ENCODE results near the gene SPAG16. TPM values are rescaled to one million over a fixed set of nuclear protein-coding genes. Genes with fewer than 3 reads are reported as not detected.

SPAG16 gene
- total RNA-seq, 2 experiments from 2014 or later: 8.4 to 8.5 TPM

DNA sequence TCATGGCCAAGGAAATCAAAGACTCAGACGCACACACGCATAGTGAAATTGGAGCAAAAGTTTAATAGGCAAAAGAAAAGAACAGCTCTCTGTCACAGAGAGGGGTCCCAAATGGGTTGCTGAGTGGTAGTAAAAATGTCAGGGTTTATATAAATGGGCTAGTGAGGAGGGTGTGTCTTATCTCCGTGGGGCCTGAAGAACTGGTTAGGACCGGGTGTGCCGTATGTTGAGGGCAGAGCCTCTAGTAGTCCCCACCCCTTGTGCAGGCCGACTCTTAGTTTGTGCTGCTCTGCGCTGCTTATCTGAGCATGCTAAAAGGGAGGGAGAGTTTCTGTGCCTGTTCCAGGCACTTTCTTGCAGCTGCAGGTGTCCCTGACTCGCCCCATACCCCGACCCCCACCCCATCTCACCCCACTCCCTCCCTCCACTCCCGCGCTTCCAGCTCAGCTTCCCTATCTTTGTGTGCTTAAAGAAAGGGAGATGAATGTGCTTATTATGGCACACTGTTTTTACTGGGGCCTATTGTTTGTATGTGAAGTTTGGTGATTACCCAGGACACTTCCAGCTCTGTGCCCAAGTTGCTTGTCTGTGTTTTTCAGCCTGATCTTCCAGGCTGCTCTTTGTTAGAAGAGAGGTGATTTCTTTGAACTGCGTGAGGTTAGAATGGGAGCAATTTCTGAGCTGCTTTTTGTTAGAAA, 167.4 kb downstream of the SPAG16 start:
- CTCF ChIA-PET: no interaction called here
- Mint-ChIP-seq H3K4me3 (no peak overlapping the region), H3K9me3 (peaks cover 6% of the 10 kb centered on the region), H3K4me1 (no peaks in the 10 kb centered on the region), H3K27ac (no peak overlapping the region), H3K36me3 (ENCODE audit: low read depth) (no peaks in the 10 kb centered on the region), H3K27me3 (no peaks in the 10 kb centered on the region)
- DNase-seq: no peak
- POLR2A ChIA-PET: no interaction called here

DNA sequence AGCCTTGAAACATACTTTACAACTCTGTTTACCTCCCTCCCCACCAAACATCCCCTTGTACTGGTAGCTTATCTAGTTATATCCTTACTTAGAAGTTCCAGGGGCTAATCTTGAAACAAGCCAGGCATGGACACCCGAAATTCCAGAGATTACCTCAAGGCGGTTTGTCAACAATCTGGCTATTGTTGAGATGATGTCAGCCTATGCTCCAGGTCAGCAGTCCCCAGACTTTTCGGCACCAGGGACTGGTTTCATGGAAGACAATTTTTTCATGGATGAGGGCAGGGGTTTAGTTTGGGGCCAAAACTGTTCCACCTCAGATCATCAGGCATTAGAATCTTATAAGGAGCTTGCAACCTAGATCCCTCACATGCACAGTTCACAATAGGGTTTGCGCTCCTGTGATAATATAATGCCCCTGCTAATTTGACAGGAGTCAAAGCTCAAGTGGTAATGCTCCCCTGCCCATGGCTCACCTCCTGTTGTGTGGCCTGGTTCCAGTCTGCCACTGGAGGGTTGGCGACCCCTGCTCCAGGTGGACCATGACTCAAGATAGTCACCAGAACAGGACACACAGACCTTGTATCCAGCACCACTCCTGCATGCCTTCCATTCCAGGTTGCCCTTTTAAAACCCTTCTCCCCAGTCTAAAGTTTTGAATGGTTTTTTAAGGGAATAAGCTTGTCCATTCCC, 171.2 kb downstream of the SPAG16 start:
- Mint-ChIP-seq H3K9me3 (no peaks in the 10 kb centered on the region), H3K4me1 (no peaks in the 10 kb centered on the region), H3K36me3 (ENCODE audit: low read depth) (no peaks in the 10 kb centered on the region), H3K4me3 (no peak overlapping the region), H3K27ac (no peak overlapping the region), H3K27me3 (no peaks in the 10 kb centered on the region)
- CTCF ChIA-PET: no interaction called here
- DNase-seq: no peak
- POLR2A ChIA-PET: no interaction called here

DNA sequence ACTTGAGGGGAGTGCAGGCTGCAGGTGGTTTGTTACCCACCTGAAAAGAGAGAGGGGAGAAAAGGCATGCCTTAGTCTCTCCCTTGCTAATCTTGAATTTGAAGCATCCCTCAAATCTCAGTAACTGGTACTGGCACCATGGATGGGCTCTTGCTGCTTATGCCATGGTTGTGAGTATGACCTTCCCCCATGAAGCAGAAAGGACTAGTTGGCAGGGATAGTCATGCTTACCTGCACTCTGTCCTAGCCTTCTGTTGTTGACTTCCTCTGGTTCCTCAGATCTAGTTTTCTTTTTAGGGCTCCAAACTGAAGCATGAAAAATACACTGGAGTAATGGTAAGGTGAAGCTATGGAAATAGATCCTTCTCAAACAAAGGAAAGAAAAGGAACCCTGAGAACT, 191.2 kb downstream of the SPAG16 start:
- Mint-ChIP-seq H3K27me3 (no peaks in the 10 kb centered on the region), H3K4me3 (no peak overlapping the region), H3K9me3 (peaks cover 22% of the 10 kb centered on the region), H3K4me1 (no peaks in the 10 kb centered on the region), H3K27ac (no peak overlapping the region), H3K36me3 (ENCODE audit: low read depth) (no peaks in the 10 kb centered on the region)
- no peak for DNase-seq
- ChIA-PET CTCF (no interaction called here), POLR2A (no interaction called here)

DNA sequence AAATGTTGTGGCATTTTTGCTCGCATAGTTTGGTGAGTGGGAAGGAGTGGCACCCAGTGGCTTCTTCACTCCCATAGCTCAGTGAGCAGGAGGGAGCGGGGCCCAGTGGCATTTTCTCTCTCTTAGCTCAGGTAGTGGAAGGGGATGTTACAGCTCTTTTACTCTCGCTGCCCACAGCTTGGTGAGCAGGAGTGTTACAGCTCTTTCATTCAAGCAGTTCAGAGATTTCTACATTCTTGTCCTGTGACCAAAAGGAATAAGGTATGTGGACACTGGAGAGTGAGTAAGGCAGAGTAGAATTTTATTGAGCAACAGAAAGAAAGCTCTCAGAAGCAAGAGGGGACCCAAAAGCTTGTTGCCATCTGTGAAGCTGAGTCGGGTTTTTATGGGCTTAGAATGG, 192.4 kb downstream of the SPAG16 start:
- H3K36me3 Mint-ChIP-seq (ENCODE audit: low read depth): no peaks in the 10 kb centered on the region
- no peaks in the 10 kb centered on the region for H3K27me3 Mint-ChIP-seq
- CTCF ChIA-PET: no interaction called here
- DNase-seq: no peak
- H3K4me1 Mint-ChIP-seq: no peaks in the 10 kb centered on the region
- peaks cover 19% of the 10 kb centered on the region for H3K9me3 Mint-ChIP-seq
- H3K27ac Mint-ChIP-seq: no peak overlapping the region
- no peak overlapping the region for H3K4me3 Mint-ChIP-seq
- POLR2A ChIA-PET: no interaction called here

DNA sequence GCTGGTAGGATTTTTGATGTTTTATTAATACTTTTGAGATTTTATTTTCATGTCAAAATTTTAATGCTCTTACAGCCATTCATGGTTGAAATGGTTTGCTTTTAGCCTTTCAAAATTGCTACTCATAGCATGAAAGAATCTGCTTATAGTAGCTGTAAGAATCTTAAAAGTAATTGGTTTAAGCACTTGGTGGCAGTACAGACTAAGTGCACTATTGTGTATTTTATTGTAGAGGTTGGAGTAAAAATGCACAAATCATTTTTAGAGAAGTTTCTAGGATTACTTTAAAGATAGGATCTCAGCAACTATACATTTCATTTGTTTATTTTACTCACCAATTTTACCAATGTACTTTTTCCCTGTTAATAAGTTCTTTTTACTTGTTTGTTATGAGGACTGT, 205.8 kb downstream of the SPAG16 start:
- H3K27ac Mint-ChIP-seq: no peak overlapping the region
- no peak for DNase-seq

DNA sequence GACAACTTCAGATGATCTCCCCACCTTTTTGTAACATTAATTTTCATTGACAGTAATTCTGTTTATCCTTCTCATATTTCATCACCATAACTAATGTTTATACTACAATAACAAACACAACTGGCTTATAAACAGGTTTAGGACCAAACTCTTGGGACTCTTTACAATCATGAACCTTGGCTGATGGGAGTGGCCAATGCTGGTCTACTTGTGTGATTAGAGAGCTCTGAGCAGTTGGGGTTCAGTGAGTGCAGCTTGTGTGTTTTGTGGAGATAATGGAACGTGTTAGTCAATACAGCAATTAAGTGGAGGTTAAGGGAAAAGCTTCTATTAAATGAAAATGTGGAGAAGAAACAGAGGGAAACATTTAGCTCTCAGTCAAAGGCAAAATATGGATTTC, 207.1 kb downstream of the SPAG16 start:
- no peaks in the 10 kb centered on the region for H3K4me1 Mint-ChIP-seq
- no peaks in the 10 kb centered on the region for H3K27me3 Mint-ChIP-seq
- H3K36me3 Mint-ChIP-seq (ENCODE audit: low read depth): no peaks in the 10 kb centered on the region
- H3K27ac Mint-ChIP-seq: no peak overlapping the region
- ChIA-PET POLR2A (no interaction called here), CTCF (no interaction called here)
- no peak for DNase-seq
- H3K4me3 Mint-ChIP-seq: no peak overlapping the region
- H3K9me3 Mint-ChIP-seq: no peaks in the 10 kb centered on the region

More for the DNA sequence above, 205.8 kb downstream of the SPAG16 start:
- Mint-ChIP-seq H3K4me1 (no peaks in the 10 kb centered on the region), H3K9me3 (no peaks in the 10 kb centered on the region), H3K4me3 (no peak overlapping the region), H3K36me3 (ENCODE audit: low read depth) (no peaks in the 10 kb centered on the region), H3K27me3 (no peaks in the 10 kb centered on the region)
- CTCF ChIA-PET: no interaction called here
- POLR2A ChIA-PET: no interaction called here

DNA sequence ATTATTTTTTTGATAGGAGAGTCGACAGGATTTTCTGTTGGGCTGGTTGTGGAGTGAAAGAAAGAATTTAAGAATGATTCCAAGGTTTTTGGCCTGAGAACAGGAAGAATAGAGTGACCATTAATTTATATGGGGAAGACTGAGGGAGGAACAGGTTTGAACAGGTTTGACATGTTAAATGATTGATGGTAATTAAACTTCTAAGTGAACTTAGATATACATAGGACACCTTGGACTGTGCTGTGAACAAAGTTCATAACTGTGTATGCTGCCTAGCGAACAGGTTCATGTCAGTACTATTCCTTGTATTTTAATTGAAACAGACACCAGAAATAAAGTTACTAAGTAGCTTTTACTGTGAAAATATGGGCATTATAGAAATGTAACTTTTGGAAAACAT, 212.0 kb downstream of the SPAG16 start:
- ChIA-PET CTCF (no interaction called here), POLR2A (no interaction called here)
- no peaks in the 10 kb centered on the region for H3K9me3 Mint-ChIP-seq
- H3K27me3 Mint-ChIP-seq: no peaks in the 10 kb centered on the region
- DNase-seq: no peak
- H3K4me1 Mint-ChIP-seq: no peaks in the 10 kb centered on the region
- no peaks in the 10 kb centered on the region for H3K36me3 Mint-ChIP-seq (ENCODE audit: low read depth)
- H3K27ac Mint-ChIP-seq: no peak overlapping the region
- H3K4me3 Mint-ChIP-seq: no peak overlapping the region

DNA sequence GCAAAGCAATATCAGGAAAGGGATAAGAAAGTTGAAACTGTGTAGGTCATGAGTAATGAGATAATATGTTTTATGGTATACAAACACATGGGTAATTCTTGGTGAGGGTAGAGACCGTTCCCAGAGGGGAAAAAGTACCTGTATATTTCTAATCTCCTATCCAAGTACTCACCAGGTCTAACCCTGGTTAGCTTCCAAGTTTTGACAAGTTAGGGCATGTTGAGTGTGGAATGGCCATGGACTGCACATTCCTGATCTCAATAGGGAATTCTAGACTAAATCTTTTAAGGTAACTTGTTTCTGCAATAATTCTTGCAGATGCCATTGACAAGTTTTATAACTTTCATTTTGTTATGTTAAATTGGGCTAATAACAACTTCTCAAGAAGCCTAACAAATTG, 216.6 kb downstream of the SPAG16 start:
- no peaks in the 10 kb centered on the region for H3K4me1 Mint-ChIP-seq
- H3K9me3 Mint-ChIP-seq: peaks cover 3% of the 10 kb centered on the region
- H3K27ac Mint-ChIP-seq: no peak overlapping the region
- no peak overlapping the region for H3K4me3 Mint-ChIP-seq
- H3K36me3 Mint-ChIP-seq (ENCODE audit: low read depth): no peaks in the 10 kb centered on the region
- H3K27me3 Mint-ChIP-seq: no peaks in the 10 kb centered on the region
- ChIA-PET POLR2A (no interaction called here), CTCF (no interaction called here)
- no peak for DNase-seq

DNA sequence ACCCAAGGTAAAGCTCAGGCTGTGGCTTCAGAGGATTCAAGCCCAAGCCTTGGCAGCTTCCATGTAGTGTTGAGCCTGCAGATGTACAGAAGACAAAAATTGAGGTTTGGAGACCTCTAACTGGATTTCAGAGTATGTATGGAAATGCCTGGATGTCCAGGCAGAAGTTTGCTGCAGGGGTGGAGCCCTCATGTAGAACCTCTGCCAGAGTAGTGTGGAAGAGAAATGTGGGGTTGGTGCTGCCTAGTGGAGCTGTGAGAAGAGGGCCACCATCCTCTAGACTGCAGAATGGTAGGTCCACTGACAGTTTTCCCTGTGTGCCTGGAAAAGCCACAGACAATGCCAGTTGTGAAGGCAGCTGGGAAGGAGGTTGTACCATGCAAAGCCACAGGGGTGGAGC, 239.9 kb downstream of the SPAG16 start:
- H3K4me1 Mint-ChIP-seq: no peaks in the 10 kb centered on the region
- no peak for DNase-seq
- peaks cover 16% of the 10 kb centered on the region for H3K9me3 Mint-ChIP-seq
- H3K27ac Mint-ChIP-seq: no peak overlapping the region
- ChIA-PET CTCF (no interaction called here), POLR2A (no interaction called here)
- H3K36me3 Mint-ChIP-seq (ENCODE audit: low read depth): no peaks in the 10 kb centered on the region
- no peaks in the 10 kb centered on the region for H3K27me3 Mint-ChIP-seq
- no peak overlapping the region for H3K4me3 Mint-ChIP-seq

DNA sequence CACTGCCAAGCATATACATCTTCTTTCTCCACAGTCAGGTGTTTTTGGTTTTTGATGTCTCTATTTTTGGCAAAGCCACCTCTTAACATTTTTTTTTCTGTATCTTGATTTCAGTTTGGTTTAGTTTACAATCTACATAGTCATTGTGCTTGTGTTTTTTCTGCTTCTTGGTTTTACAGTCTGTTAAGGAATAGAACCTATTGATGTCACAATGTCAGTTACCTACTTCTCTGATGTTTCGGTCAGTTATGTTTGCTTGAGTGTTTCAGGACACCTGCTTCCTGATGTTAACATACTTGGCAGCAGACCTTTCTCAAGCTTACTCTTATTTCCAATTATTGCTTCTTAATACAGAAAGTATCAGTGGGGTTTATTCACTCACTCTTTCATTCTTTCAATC, 253.3 kb downstream of the SPAG16 start:
- H3K27ac Mint-ChIP-seq: no peak overlapping the region
- ChIA-PET POLR2A (no interaction called here), CTCF (no interaction called here)

DNA sequence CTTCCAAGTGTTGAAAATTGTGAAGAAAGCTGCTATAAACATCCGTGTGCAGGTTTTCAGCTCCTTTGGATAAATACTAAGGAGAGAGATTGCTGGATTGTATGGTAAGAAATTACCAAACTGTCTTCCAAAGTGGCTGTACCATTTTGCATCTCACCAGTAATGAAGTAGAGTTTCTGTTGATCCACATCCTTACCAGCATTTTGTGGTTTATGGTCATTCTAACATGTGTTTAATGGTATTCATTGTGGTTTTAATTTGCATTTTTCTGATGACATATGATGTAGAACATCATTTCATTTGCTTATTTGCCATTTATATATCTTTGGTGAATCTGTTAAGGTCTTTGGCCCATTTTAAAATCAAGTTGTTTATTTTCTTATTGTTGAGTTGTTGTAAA, 260.7 kb downstream of the SPAG16 start:
- Mint-ChIP-seq H3K36me3 (ENCODE audit: low read depth) (no peaks in the 10 kb centered on the region), H3K4me1 (no peaks in the 10 kb centered on the region), H3K27me3 (no peaks in the 10 kb centered on the region), H3K27ac (no peak overlapping the region), H3K9me3 (peaks cover 8% of the 10 kb centered on the region), H3K4me3 (no peak overlapping the region)
- ChIA-PET CTCF (no interaction called here), POLR2A (no interaction called here)
- no peak for DNase-seq

More for the DNA sequence above, 253.3 kb downstream of the SPAG16 start:
- no peaks in the 10 kb centered on the region for H3K36me3 Mint-ChIP-seq (ENCODE audit: low read depth)
- H3K4me1 Mint-ChIP-seq: no peaks in the 10 kb centered on the region
- no peak for DNase-seq
- no peaks in the 10 kb centered on the region for H3K27me3 Mint-ChIP-seq
- peaks cover 5% of the 10 kb centered on the region for H3K9me3 Mint-ChIP-seq
- no peak overlapping the region for H3K4me3 Mint-ChIP-seq

DNA sequence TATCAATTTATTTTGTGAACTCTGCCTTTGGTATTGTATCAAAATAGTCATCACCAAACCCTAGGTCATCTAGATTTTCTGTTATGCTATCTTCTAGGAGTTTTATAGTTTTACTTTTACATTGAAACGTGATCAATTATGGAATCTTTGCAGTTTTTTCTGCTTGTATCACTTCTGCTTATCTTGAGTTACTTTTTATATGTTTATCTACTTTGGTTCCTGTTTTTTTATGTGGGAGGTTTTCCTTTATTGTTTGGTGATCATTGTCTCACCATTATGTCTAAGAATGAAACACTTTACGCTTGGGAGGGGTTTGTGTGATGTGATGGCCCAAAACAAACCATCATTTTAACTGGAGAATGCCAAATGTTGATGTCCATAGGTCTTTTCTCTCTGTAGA, 261.2 kb downstream of the SPAG16 start:
- no peaks in the 10 kb centered on the region for H3K4me1 Mint-ChIP-seq
- POLR2A ChIA-PET: no interaction called here
- no peak overlapping the region for H3K4me3 Mint-ChIP-seq
- peaks cover 8% of the 10 kb centered on the region for H3K9me3 Mint-ChIP-seq
- DNase-seq: no peak
- H3K36me3 Mint-ChIP-seq (ENCODE audit: low read depth): no peaks in the 10 kb centered on the region
- CTCF ChIA-PET: no interaction called here
- no peaks in the 10 kb centered on the region for H3K27me3 Mint-ChIP-seq
- no peak overlapping the region for H3K27ac Mint-ChIP-seq

DNA sequence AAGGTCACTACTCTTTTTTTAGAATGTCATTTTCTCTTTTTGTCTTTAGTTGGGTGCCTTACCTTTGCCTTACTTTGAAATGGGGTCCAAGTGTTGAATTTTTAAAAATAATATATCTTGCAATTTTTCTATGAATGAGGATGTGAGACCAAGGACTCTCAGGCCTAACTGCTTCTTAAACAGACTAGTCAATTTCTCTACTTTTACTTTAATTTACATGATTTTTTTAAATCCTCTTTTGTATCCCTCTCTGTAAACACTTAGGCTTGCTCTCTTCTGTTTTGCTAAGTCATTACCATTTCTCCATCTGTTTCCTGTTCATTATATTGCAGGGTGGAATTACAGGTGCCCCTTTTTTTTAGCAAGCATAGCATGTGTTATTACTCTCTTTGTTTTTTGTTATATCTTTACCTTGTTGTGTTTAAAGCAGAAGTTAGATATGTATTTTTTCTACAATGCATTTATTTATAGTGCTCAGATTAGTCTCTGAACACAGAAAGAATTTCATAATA, 261.8 kb downstream of the SPAG16 start:
- CTCF ChIA-PET: no interaction called here
- Mint-ChIP-seq H3K4me1 (no peaks in the 10 kb centered on the region), H3K4me3 (no peak overlapping the region), H3K27ac (no peak overlapping the region), H3K36me3 (ENCODE audit: low read depth) (no peaks in the 10 kb centered on the region), H3K27me3 (no peaks in the 10 kb centered on the region), H3K9me3 (peaks cover 3% of the 10 kb centered on the region)
- POLR2A ChIA-PET: no interaction called here
- no peak for DNase-seq

DNA sequence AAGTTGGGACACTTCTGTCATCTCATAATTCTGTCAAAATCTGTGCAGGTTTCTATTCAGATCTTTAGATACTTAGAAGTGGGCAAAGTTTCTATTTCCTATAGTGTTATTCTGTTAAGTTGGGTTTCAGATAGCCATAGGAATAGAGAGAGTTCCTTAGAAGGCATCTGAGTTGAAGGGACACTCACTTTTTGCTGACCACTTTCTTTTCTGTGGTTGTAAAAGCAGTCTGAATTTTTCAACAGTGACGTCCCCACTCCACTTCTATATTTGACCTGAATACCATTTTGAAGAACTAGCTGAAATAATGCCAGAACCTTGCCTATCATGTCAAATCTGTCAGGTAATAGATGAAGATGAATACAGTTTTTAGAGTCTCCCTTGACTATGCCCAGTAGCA, 267.3 kb downstream of the SPAG16 start:
- CTCF ChIA-PET: no interaction called here
- H3K4me1 Mint-ChIP-seq: no peaks in the 10 kb centered on the region
- H3K27me3 Mint-ChIP-seq: no peaks in the 10 kb centered on the region
- DNase-seq: no peak
- H3K27ac Mint-ChIP-seq: no peak overlapping the region
- H3K36me3 Mint-ChIP-seq (ENCODE audit: low read depth): no peaks in the 10 kb centered on the region
- peaks cover 8% of the 10 kb centered on the region for H3K9me3 Mint-ChIP-seq
- POLR2A ChIA-PET: no interaction called here
- H3K4me3 Mint-ChIP-seq: no peak overlapping the region

All from activated CD4-positive, alpha-beta memory T cell treated with anti-CD3 and anti-CD28 coated beads, Interleukin-2, amount 10 ng/mL, durations not matched to agents 7 days and 5 days (primary cell).